Activated T-helper 1 cell treated with anti-CD3 and anti-CD28 coated beads, Interleukin-12 subunit alpha, Interleukin-12 subunit beta, Interleukin-2, Interleukin-4 antibody, amounts not matched to agents 30 ng/mL and 10 ng/mL and 1 ng/mL, durations not matched to agents 14 hours and 24 hours and 36 hours (primary cell): ENCODE results near the gene LRRC74B. TPM values are rescaled to one million over a fixed set of nuclear protein-coding genes. Genes with fewer than 3 reads are reported as not detected.
"Not testable (repeated sequence)": the region's sequence is repeated elsewhere in the genome, so short reads cannot be mapped to it uniquely, and the experiment has no call there.

Experiments used
- DNase-seq: peaks from one replicate; pipeline ENCODE4 v3.0.0; 2021; ENCODE audit warnings: low spot score
- H3K27ac Mint-ChIP-seq: one replicate; pipeline ENCODE4 v1.8.0; 2021; ENCODE audit warnings: mild to moderate bottlenecking, mixed read lengths
- H3K27me3 Mint-ChIP-seq: one replicate; pipeline ENCODE4 v1.8.0; 2022; ENCODE audit warnings: mild to moderate bottlenecking, moderate library complexity, mixed read lengths; ENCODE audit not compliant: insufficient read depth
- H3K36me3 Mint-ChIP-seq: one replicate; pipeline ENCODE4 v1.8.0; 2021; ENCODE audit warnings: low read depth, mixed read lengths
- H3K4me1 Mint-ChIP-seq: one replicate; pipeline ENCODE4 v1.8.0; 2021; ENCODE audit warnings: low read depth, mixed read lengths
- H3K4me3 Mint-ChIP-seq: one replicate; pipeline ENCODE4 v1.8.0; 2021; ENCODE audit warnings: mild to moderate bottlenecking, moderate library complexity, mixed read lengths
- H3K9me3 Mint-ChIP-seq: one replicate; pipeline ENCODE4 v1.8.0; 2021; ENCODE audit warnings: mixed read lengths
- intact Hi-C: fragments of 100-400 bp; cut with micrococcal nuclease; formaldehyde crosslinking; loops from one replicate; pipeline ENCODE4 v1.15.1; 2024
- total RNA-seq: library from RNA; stranded (reverse); gene quantifications from 2 replicates; pipeline ENCODE4 v1.2.3, GENCODE V29; 2022

Gene LRRC74B
- total RNA-seq, 1 donor from 2014 or later = not detected

- H3K36me3 Mint-ChIP-seq = not testable (repeated sequence)
Measured at GRCh38 chr22:21060363-21060762, 14.6 kb downstream of the LRRC74B start.

DNA sequence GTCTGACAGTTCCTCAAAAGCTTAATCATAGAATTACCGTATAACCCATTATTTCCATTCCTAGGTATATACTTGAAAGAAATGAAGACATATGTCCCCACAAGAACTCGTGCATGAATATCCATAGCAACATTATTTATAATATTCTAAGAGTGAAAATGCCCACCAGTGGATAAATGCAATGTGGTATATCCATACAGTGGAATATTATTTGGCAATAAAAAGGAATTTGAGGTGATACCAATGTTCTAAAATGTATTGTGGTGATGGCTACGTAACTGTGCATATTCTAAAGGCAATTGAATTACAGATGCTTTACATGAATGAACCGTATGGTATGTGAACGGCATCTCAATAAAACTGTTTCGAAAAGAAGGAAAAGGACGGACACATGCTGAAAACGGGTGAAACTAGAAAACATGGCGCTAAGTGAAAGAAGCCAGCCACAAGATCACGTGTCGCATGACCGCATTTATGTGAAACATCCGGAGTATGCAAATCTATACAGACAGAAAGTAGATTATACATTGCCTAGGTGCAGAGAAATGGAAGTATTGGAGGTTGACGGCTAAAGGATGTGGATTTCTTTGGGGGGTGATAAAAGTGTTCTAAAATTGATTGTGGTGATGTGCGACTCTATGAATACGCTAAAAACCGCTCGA is 16.0 kb downstream of the LRRC74B start:
- H3K27ac Mint-ChIP-seq, DNase-seq, H3K27me3 Mint-ChIP-seq, intact Hi-C loops, H3K36me3 Mint-ChIP-seq, H3K9me3 Mint-ChIP-seq, H3K4me3 Mint-ChIP-seq, H3K4me1 Mint-ChIP-seq: not testable (repeated sequence)

More at GRCh38 chr22:21060363-21060762, 14.6 kb downstream of the LRRC74B start:
- DNase-seq, H3K4me3 Mint-ChIP-seq, intact Hi-C loops, H3K27ac Mint-ChIP-seq, H3K9me3 Mint-ChIP-seq: not testable (repeated sequence)
- Mint-ChIP-seq H3K4me1 (peaks cover 15% of the 10 kb centered on the region), H3K27me3 (peaks cover 11% of the 10 kb centered on the region)

DNA sequence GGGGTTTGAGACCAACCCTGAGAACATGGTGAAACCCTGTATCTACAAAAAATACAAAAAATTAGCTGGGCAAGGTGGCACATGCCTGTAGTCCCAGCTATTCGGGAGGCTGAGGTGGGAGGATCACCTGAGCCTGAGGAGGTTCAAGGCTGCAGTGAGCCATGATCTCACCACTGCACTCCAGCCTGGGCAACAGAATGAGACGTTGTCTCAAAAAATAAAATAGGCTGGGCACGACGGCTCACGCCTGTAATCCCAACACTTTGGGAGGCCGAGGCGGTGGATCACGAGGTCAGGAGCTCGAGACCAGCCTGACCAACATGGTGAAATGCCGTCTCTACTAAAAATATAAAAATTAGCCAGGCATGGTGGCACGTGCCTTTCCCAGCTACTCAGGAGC is 18.7 kb downstream of the LRRC74B start:
- H3K27ac Mint-ChIP-seq, DNase-seq, H3K27me3 Mint-ChIP-seq, intact Hi-C loops, H3K4me3 Mint-ChIP-seq, H3K36me3 Mint-ChIP-seq, H3K9me3 Mint-ChIP-seq, H3K4me1 Mint-ChIP-seq: not testable (repeated sequence)

DNA sequence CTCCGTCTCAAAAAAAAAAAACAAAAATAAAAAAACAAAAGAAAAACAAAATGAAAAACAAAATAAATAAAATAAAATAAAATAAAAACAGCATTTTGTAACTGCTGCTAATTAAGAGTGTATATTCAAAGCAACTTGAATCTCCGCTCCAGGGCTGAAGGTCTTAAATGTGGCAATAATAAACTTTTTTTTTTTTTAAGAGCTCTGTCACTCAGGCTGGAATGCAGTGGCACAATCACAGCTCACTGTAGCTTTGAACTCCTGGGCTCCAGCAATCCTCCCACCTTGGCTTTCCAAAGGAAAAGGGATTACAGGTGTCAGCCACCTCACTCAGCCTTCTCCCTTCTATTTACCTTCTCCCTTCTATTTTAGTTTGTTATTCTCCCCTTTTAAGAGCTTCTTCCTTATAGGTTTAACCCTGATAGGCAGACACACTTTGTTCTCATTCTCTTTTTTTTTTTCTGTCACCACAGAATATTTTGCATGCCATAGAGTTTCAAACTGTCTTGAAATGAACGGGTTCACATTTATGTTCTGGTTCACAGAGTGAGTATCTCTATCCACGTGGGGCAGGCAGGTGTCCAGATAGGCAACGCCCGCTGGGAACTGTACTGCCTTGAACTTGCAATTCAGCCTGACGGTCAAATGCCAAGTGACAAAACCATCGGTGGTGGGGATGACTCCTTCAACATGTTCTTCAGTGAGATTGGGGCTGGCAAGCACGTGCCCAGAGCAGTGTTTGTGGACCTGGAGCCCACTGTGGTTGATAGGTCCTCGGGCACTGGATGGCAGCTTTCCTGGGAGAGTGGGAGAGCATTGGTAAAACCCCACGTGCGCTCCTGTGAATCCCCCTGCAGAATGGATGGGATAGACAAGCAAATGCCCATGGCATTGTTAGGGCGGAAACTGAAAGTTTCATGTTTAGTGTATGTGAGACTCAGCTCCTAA is 19.4 kb downstream of the LRRC74B start:
- DNase-seq = no peak
- Mint-ChIP-seq H3K4me1 (no peaks in the 10 kb centered on the region), H3K4me3 (no peak overlapping the region), H3K36me3 (no peaks in the 10 kb centered on the region), H3K27me3 (peaks cover 3% of the 10 kb centered on the region), H3K27ac (no peak overlapping the region), H3K9me3 (no peaks in the 10 kb centered on the region)
- intact Hi-C loops = no loop called here

DNA sequence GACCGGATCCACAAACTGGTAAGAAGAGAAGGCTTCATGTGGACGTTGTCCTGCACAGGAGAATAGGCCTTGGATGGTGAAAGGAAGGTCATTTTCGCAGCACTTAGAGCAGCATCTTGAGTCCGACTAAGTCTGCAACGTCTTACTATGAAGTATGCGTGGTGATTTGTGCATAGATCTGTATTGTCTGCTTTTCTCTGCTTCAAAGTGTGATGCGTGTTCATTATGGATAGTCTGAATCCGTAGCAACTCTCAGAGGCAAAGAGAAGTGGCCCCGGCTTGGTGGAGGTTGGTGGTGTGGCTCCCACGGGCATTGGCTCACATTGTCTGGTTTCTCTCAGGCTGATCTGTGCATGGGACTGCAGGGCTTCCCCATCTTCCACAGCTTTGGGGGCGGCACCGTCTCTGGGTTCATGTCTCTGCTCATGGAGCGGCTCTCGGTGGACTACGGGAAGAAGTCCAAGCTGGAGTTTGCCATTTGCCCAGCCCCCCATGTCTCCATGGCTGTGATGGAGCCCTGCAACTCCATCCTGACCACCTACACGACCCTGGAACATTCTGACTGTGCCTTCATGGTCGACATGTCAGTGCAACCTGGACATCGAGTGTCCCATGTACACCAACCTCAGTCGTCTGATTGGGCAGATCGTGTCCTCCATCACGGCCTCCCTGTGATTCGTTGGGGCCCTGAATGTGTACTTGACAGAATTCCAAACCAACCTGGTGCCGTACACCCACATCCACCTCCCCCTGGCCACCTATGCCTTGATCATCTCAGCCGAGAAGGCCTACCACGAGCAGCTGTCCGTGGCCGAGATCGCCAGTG is 21.5 kb downstream of the LRRC74B start:
- Mint-ChIP-seq H3K4me3 (no peak overlapping the region), H3K27me3 (peaks cover 3% of the 10 kb centered on the region), H3K4me1 (no peaks in the 10 kb centered on the region), H3K27ac (no peak overlapping the region), H3K36me3 (no peaks in the 10 kb centered on the region), H3K9me3 (no peaks in the 10 kb centered on the region)
- intact Hi-C loops = no loop called here
- DNase-seq = no peak

DNA sequence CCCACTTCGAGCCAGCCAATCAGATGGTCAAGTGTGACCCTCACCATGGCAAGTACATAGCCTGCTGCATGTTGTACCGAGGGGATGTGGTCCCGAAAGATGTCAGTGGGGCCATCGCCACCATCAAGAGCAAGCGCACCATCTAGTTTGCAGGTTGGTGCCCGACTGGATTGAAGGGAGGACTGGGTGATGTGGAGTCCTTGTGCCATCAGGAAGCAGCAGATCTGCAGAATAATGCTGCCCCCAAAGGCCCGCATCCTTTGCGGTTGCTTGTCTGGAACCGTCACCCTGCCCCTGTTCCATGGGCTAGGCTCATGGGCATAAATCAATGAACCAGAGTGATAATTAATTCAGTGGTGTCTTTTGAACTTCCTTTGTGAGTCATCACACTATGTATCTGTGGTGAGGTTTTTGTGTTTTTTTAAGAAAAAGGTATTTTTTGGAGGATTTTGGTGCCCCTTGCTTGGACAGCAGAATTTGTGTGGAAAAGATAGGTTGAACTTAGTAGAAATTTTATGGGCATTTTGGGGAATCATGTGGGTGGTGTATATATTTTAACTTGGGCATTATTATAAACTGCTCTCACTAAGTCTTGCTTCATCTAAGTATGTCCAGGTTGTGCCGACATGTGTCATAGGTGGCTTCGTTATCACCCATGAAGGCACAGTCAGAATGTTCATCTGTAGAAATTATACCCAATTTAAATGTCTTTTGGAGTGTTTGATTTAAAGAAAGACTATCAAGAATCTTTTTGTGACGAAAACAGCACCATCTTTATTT is 22.3 kb downstream of the LRRC74B start:
- DNase-seq = no peak
- Mint-ChIP-seq H3K4me1 (no peaks in the 10 kb centered on the region), H3K27me3 (peaks cover 3% of the 10 kb centered on the region), H3K9me3 (no peaks in the 10 kb centered on the region), H3K4me3 (no peak overlapping the region), H3K36me3 (no peaks in the 10 kb centered on the region), H3K27ac (no peak overlapping the region)
- intact Hi-C loops = no loop called here

GRCh38 chr22:21068681-21069276 is 23.0 kb downstream of the LRRC74B start:
- no peak overlapping the region for H3K4me3 Mint-ChIP-seq
- no peak overlapping the region for H3K27ac Mint-ChIP-seq
- H3K27me3 Mint-ChIP-seq = peaks cover 3% of the 10 kb centered on the region
- intact Hi-C loops = no loop called here
- H3K36me3 Mint-ChIP-seq = no peaks in the 10 kb centered on the region
- no peaks in the 10 kb centered on the region for H3K4me1 Mint-ChIP-seq
- no peaks in the 10 kb centered on the region for H3K9me3 Mint-ChIP-seq
- no peak for DNase-seq

DNA sequence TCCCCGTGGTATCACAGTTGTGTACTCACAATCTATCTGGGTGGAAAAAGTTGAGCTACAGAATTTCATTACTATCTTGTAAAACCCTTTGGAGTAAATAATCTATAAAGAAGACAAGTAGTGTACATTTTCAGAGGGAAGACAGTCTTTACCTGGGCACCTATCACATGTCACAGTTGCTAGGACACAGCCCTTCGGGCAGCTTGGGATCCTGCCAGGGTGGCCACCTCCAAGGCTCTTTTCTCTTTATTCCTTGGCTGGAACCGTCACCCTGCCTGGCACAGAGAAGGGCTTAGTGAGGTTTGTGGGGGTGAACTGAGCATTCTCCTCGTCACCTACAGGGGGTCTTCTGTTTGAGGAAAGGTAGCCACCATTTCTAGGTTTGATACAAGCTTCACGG is 23.6 kb downstream of the LRRC74B start:
- Mint-ChIP-seq H3K9me3 (no peaks in the 10 kb centered on the region), H3K4me3 (no peak overlapping the region), H3K27me3 (peaks cover 3% of the 10 kb centered on the region), H3K27ac (no peak overlapping the region), H3K36me3 (no peaks in the 10 kb centered on the region), H3K4me1 (no peaks in the 10 kb centered on the region)
- intact Hi-C loops = no loop called here
- DNase-seq = no peak

DNA sequence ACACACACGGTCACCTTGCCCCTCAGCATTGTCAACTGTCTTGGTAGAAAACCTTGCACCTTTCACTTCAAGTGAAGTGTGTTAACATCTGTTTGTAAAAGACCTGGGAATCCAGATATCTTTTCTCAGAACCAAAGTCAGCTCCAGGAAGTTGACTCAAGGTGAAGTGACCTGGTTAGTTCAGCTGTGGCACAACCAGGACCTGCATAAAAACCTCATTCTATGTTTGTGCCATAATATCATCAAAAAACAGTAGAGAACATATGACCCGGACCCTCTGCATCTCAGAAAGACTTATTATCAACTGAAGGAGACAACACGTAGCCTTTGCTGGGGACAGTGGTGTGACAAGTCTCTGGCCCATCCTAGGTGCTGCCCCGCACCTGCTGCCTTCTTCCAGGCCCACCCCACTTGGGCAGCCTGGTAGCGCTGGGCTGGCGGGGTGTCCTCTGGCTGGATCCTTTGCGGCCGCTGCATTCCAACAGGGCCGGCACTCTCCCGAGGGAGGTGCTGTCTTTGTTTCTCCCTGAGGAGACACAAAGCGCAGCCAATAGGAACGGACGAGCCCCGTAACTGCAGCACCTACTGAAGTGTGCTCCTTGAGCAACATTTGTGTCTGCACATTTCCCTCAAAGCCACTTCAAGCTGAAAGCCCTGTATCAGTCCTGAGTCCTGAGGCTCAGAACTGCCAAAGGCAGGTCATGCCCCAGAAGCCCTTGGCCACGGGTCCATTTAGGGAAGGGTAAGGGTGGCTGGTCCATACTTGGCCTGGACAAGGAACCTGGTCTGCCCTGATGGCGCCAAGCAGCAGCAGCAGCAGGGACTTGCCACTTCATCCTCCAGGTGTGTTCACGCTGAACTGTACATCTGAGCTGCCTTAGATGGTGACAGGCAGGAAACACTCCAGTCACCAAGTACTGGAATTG is 25.2 kb downstream of the LRRC74B start:
- H3K36me3 Mint-ChIP-seq = no peaks in the 10 kb centered on the region
- H3K9me3 Mint-ChIP-seq = no peaks in the 10 kb centered on the region
- DNase-seq = no peak
- H3K4me3 Mint-ChIP-seq = no peak overlapping the region
- no peaks in the 10 kb centered on the region for H3K4me1 Mint-ChIP-seq
- H3K27ac Mint-ChIP-seq = no peak overlapping the region
- intact Hi-C loops = no loop called here
- H3K27me3 Mint-ChIP-seq = peaks cover 2% of the 10 kb centered on the region

GRCh38 chr22:21071796-21072195 is 26.1 kb downstream of the LRRC74B start:
- H3K4me3 Mint-ChIP-seq, H3K9me3 Mint-ChIP-seq, H3K36me3 Mint-ChIP-seq, intact Hi-C loops, H3K27me3 Mint-ChIP-seq, H3K27ac Mint-ChIP-seq, H3K4me1 Mint-ChIP-seq, DNase-seq: not testable (repeated sequence)

DNA sequence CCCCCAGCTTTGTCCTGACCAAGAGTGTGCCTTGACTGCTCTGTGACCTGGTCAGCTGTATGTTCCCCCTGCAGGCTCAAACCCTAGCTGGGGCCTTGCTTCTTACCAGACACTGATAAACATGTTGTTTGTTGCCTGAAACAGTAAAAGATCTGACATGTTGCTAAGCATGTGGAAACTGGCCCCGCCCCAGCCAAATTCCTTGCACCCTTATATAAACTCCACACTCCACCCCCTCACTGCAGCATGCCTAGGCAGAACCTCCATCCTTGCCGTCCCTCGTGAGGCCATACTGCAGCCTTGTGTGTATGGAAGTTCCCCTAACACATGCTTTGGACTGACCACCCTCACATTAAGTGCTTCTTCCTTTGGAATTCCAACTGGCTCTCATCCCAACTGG is 27.3 kb downstream of the LRRC74B start:
- Mint-ChIP-seq H3K9me3 (no peaks in the 10 kb centered on the region), H3K27ac (no peak overlapping the region), H3K27me3 (peaks cover 4% of the 10 kb centered on the region), H3K4me1 (no peaks in the 10 kb centered on the region), H3K36me3 (no peaks in the 10 kb centered on the region), H3K4me3 (no peak overlapping the region)
- intact Hi-C loops = no loop called here
- no peak for DNase-seq
